Measurements from ENCODE around the gene SF3B5. TPM values are rescaled to one million over a fixed set of nuclear protein-coding genes. Genes with fewer than 3 reads are reported as not detected.
"Not testable (repeated sequence)": the region's sequence is repeated elsewhere in the genome, so short reads cannot be mapped to it uniquely, and the experiment has no call there.

Gene SF3B5
- polyA plus RNA-seq, 3 donors = 119 to 157 (median 137) TPM

DNA sequence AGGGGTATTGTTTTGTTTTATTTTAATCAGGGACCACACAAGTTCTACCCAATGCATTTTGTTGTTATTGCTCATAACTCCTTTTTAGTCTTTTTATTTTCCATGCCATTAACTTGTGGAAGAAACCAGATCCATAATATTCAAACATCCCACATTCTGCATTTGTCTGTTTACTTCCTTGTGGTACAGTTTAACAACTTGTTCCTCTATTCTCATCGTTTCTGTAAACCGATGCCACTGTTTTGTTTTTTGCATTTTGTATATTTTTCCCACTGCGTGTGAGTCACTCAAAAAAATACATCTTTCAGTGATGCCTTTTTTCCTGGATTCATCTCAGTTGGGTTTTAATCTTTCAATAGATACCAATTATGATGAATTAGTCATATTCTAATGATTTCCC lies 22.3 kb downstream of the SF3B5 start:
- no peak for DNase-seq (ENCODE audit: extremely low read depth in 1 of 11, low read depth in 9 of 11, low spot score in 4 of 11)

DNA sequence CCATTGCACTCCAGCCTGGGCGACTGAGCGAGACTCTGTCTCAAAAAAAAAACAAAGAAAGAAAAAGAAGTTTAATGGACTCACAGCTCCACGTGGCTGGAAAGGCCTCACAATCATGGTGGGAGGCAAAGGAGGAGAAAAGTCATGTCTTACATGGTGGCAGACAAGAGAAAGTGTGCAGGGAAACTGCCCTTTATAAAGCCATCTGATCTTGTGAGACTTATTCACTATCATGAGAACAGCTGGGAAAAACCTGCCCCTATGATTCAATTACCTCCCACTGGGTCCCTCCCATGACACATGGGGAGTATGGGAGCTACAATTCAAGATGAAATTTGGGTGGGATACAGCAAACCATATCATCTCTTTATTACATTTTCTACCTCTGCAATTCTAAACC lies 25.9 kb downstream of the SF3B5 start:
- DNase-seq (ENCODE audit: extremely low read depth in 1 of 11, low read depth in 9 of 11, low spot score in 4 of 11) = no peak

DNA sequence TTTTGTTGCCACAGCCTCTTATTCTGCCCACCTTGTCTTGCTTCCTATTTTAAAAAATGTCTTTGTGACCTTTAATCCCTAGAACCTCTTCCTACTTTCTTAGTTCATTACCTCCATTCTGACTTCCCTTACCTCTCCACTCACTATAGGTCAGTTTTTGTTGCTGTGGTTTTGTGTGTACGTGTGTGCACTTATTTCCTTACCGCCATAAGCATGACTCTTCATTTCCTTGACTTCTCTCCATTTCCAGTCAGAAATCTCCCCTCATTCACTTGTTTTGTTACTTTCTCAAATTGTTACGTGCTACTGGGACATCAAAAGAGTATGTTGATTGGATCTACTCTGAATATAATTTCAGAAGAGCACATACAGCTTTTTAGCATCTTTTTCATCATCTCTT lies 26.6 kb downstream of the SF3B5 start:
- DNase-seq (ENCODE audit: extremely low read depth in 1 of 11, low read depth in 9 of 11, low spot score in 4 of 11) = no peak

DNA sequence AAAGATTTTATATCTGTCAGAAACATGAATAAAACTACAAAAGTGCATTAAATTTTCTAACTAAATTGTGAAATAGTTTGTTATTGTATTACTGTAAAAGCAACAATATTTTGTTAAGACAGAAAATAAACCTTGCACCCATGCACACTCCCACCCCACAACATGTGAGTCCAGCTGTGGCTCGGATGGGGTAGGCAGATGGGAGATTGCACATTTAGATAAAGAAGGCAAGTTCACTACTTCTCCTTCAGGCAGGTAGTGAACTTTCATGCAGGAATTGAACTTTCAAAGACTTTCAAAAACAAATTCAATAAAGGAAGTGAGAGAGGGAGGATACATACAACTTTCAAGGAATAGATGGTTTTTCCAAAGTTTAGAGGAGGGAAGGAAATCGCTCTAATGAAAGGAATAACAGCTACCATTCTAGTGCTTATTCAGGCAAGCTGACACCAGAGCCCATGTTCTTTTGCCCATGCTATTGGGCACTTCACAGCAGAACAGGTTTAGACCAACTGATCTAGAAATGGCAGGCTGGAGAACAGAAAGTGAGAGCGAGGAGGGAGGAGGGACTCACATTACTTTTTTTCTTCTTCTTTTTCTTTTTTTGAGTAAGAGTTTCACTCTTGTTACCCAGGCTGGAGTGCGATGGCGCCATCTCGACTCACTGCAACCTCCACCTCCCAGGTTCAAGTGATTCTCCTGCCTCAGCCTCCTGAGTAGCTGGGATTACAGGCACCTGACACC lies 28.5 kb downstream of the SF3B5 start:
- no peak for DNase-seq (ENCODE audit: extremely low read depth in 1 of 11, low read depth in 9 of 11, low spot score in 4 of 11)

DNA sequence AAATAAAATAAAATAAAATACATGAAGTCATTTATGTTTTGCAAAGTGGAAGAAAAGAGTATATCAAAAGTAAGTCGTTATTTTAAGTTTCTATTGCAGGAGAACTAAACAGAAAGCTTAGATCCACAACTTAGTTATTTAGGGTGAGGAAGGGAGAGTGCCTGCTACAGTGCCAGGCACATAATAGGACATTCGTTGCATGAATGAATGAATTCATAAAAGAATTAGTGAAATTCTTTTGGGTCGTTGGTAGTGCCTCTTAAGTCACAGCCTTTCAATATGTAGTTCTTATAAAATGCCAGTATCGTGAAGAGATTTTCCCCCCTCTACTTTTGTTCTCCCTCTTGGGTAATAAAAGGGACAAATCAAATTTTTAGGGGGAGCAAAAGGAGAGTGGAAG lies 29.1 kb downstream of the SF3B5 start:
- no peak for DNase-seq (ENCODE audit: extremely low read depth in 1 of 11, low read depth in 9 of 11, low spot score in 4 of 11)

DNA sequence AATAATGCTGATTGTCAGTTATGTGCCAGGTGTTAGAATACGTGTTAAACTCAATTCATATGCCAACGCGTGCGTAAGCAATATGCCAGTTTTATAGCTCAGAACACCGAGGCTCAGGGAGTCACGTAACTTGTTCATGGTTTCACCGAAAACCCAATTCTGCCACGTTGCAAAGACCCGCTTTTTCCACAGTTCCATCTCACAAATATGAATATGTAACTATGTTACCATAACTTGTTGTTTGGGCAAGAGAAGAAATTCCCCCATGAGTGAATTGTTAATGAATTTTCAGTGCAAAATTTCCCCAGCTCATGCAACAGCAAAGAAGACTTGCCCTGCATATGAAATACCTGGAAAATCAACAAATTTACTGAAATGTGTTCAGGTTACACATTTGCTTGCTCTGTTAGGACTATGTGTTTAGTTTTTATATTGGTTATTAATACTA lies 30.1 kb downstream of the SF3B5 start:
- DNase-seq (ENCODE audit: extremely low read depth in 1 of 11, low read depth in 9 of 11, low spot score in 4 of 11) = peak in 1 of 11 donors; percentile 6

DNA sequence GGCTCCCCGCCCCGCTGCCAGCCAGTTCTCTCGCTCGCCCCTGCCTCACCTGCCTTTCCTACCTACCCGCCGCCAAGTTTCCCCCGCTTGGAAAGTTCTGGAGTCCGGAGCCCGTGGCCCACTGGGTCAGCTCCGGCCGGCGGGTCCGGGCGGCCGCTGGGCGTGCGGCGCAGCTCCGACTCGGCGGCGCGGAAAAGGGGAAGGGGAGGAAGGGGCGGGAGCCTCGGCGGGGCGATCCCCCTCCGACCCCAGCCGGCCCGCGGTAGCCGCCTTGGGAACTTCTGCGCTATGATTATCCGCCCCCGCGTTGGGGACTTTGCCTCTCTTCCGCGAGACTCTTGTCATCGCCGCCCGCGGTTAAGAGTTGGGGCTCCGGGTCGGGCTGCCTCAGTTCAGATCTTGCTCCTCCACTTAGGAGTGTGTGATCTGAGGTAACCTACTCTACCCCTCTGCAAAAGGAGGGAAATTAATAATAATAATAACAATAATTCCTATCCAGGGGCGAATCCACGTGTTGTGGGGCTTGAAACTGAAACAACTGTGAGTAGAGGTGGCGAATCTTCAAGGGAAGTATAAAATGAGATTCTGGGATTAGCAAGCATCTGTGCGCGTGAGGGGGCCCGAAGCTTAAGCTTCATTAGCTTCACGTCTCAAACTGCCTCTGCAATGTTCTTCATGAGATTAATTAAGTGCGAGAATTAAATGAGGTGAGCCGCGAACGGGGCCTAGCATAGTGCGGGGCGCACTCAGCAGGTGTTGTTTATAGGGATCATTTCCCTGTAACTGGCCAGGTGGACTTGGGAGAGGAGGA lies 30.8 kb downstream of the SF3B5 start:
- DNase-seq (ENCODE audit: extremely low read depth in 1 of 11, low read depth in 9 of 11, low spot score in 4 of 11) = peak in 4 of 11 donors; percentile 10 to 17 (median 16)

DNA sequence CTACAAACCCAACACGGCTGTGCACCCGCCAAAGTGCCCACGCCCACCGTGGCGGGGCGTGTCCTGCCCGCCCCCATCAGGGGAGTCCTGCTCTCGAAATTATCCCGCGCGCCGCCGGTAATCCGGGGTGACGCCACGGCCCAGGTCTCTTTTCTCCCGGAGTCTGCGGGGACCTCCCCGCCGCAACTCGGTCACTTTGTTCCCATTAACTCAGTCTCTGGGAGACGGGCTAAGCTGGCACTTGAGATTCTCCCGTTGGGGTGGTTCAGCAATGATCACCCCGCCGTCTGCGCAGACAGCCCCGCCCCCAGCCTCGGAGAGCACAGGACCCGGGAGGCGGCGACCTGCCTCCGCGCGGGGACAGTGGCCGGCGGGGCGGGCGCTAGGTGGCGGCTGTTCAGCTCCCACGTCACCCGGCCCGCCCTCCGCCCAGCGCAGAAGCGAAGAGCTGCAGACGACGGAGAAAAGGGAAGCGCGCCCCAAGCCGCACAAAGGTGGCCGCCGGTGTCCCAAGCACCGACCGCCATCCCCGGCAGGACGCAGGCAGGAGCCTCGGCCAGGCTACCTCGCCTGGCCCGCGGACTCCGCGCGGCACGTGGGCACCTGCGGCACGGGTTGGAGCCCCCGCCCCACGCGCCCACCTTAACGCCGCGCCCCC lies 31.5 kb downstream of the SF3B5 start:
- DNase-seq (ENCODE audit: extremely low read depth in 1 of 11, low read depth in 9 of 11, low spot score in 4 of 11) = peak in 10 of 11 donors; percentile 30 to 75 (median 59)

DNA sequence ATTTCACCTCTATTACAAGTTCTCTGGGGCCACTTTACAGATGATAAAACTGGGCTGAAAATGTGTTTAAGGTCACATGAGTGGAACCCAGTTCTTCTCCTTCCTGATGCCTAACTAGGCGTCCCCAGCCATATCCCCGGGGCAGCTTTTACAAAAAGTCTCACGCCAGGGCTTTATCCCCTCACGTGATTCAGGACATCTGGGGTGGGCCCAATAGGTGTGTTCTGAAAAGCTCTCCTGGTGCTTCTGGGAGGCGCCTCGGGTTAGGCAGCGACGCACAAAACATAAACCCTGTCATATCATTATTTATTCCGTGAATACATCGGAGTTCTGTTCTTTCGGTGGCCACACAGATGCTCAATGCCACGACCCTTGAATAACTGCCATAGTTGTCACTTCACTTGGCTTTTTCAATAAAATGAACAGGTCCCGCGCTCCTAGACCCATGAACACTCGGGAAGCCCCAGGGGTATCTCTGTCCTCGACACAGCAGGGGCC lies 32.1 kb downstream of the SF3B5 start:
- peak in 2 of 11 donors; percentile 5 to 6 for DNase-seq (ENCODE audit: extremely low read depth in 1 of 11, low read depth in 9 of 11, low spot score in 4 of 11)

DNA sequence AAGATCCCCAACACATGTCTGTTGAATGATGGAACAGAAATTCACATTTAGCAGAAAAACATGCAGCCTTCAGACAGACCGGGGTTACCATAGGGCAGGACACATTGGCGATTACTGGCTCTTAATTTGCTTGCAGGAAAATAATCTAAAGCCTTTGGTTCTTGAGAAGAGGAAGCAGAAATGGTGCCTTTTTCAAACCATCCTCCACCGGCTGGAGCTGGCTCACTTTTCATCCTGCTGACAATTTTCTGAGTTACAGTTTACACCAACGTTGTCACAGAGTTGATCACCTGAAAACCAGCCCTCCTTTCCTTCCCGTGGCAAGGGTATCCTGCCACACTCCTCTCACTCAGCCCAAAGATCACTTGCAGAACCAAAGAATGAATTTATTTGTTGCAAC lies 32.6 kb downstream of the SF3B5 start:
- DNase-seq (ENCODE audit: extremely low read depth in 1 of 11, low read depth in 9 of 11, low spot score in 4 of 11) = no peak

DNA sequence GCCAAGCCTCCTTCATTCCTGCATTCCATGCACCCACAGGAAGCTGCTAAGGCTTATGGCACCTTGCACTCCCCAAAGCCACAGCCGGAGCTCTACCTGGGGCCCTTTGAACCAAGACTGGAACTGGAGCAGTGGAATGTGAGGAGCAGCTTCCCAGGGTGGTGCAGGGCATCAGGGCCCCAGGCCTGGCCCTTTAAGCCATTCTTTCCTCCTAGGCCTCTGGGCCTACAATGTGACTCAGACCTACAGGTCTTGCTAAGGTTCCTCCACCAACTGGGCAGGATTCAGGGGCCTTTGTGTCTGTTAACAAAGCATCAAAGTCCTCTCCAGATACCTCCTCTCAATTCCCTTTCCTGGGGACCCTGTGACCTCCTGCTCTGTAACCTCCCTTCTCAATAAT lies 36.2 kb downstream of the SF3B5 start:
- no peak for DNase-seq (ENCODE audit: extremely low read depth in 1 of 11, low read depth in 9 of 11, low spot score in 4 of 11)

DNA sequence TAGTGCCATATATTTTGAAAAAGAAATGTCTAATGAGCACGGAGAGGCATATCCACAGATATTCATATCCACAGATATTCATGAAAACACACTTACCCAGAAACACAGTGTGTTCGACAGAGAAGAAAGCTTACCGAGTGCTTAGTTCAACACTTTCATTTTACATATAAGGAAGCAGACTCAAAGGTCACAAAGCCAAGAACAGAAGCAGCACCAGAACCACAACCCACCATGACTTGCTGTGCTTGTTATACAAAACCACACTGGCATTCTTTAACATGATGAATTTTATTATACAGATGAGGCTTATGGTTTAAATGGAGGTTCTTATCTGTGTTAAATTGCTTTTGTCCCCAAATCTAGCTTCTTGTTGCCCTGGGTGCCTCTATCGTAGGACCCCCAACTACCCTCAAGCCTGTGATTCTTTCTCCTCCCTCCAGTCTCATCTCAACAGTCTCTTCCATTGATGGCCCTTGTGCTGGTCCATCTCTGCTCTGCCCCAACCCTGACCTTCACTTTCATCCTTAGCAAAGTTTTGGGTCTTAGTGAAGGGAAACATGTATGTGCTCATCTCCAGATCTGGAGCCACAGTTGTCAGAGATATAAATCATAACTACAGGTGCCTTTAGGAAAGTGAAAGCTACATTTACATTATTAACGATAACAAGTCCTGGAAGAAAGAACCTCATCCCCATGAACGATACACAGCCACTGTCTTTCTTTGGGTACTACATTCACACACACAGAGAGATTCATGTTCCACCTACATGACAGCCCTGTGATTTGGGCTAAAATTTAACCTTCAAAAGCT lies 40.0 kb downstream of the SF3B5 start:
- no peak for DNase-seq (ENCODE audit: extremely low read depth in 1 of 11, low read depth in 9 of 11, low spot score in 4 of 11)

DNA sequence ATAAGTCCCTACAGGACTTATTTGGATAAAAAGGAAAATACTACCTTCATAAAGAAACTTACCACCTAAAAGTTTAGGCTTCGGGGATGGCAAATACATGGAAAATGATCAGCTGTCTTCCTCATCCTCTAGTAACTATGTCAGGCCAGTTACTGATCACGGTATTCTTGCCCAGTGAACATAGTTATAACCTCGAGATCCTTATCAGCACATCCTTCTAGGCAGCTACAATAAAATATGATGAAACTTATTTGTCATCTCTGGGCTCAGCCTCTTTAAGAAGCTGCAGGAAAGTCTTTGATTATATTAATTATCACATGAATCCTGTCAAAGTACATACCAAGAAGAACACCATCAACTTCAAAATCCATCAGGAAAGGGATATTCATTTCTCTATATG lies 41.8 kb downstream of the SF3B5 start:
- no peak for DNase-seq (ENCODE audit: extremely low read depth in 1 of 11, low read depth in 9 of 11, low spot score in 4 of 11)

DNA sequence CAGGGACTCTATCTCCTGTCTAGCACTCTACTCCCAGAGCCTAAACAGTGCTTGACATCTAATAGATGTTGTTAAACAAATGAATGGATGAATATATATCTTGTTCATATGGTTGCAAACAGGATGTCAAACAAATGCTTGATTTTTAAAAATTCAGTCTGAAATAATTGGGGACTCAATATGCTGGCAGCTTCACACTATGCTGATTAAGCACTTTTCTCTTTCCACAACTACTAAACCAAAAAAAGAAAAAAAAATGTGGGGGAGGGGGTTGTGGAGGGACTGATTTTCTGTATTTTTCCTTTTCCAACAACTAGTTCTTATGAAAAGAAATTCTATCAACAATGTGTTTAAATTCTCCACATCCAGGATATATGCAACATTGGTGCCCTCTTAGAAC lies 42.9 kb downstream of the SF3B5 start:
- no peak for DNase-seq (ENCODE audit: extremely low read depth in 1 of 11, low read depth in 9 of 11, low spot score in 4 of 11)

DNA sequence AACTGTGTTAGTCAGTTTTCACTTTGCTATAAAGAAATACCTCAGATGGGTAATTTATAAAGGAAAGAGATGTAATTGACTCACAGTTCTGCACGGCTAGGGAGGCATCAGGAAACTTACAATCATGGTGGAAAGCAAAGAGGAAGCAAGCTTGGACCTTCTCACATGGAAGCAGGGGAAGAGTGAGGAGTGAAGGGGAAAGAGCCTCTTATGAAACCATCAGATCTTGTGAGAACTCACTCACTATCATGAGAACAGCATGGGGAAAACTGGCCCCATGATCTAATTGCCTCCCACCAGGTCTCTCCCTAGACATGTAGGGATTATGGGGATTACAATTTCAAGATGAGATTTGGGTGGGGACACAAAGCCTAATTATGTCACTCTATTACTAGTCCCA lies 46.0 kb downstream of the SF3B5 start:
- DNase-seq (ENCODE audit: extremely low read depth in 1 of 11, low read depth in 9 of 11, low spot score in 4 of 11) = no peak

DNA sequence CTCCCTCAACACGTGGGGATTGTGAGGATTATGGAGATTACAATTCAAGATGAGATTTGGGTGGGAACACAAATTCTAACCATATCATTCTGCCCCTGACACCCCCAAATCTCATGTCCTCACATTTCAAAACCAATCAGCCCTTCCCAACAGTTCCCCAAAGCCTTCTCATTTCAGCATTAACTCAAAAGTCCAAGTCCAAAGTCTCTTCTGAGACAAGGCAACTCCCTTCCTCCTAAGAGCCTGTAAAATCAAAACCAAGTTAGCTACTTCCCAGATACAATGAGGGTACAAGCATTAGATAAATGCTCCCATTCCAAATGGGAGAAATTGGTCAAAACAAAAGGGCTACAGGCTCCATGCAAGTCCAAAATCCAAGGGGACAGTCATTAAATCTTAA lies 47.7 kb downstream of the SF3B5 start:
- DNase-seq (ENCODE audit: extremely low read depth in 1 of 11, low read depth in 9 of 11, low spot score in 4 of 11) = no peak

DNA sequence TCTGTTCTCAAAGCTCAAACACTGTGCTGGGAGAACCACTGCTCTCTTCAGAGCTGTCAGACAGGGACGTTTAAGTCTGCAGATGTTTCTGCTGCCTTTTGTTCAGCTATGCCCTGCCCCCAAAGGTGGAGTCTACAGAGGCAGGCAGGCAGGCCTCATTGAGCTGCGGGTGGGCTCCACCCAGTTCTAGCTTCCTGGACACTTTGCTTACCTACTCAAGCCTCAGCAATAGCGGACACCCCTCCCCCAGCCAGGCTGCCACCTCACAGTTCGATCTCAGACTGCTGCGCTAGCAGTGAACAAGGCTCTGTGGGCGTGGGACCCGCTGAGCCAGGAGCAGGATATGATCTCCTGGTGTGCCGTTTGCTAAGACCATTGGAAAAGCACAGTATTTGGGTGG lies 48.7 kb downstream of the SF3B5 start:
- DNase-seq (ENCODE audit: extremely low read depth in 1 of 11, low read depth in 9 of 11, low spot score in 4 of 11) = not testable (repeated sequence)

DNA sequence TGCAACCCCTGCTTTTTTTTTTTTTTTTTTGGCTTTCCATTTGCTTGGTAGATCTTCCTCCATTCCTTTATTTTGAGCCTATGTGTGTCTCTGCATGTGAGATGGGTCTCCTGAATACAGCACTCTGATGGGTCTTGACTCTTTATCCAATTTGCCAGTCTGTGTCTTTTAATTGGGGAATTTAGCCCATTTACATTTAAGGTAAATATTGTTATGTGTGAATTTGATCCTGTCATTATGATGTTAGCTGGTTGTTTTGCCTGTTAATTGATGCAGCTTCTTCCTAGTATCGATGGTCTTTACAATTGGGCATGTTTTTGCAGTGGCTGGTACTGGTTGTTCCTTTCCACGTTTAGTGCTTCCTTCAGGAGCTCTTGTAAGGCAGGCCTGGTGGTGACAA lies 50.4 kb downstream of the SF3B5 start:
- DNase-seq (ENCODE audit: extremely low read depth in 1 of 11, low read depth in 9 of 11, low spot score in 4 of 11) = not testable (repeated sequence)
